GM19467 (cell line): ENCODE measurements around the gene TTC9B.
"Not testable (repeated sequence)": the region's sequence is repeated elsewhere in the genome, so short reads cannot be mapped to it uniquely, and the experiment has no call there.

Source experiments
- ATAC-seq: cut with Tn5 transposase; IDR thresholded peaks from one replicate; pipeline ENCODE4 v1.9.1; 2021; ENCODE audit warnings: mild to moderate bottlenecking, moderate library complexity; ENCODE audit not compliant: unreplicated experiment

The TTC9B gene

DNA sequence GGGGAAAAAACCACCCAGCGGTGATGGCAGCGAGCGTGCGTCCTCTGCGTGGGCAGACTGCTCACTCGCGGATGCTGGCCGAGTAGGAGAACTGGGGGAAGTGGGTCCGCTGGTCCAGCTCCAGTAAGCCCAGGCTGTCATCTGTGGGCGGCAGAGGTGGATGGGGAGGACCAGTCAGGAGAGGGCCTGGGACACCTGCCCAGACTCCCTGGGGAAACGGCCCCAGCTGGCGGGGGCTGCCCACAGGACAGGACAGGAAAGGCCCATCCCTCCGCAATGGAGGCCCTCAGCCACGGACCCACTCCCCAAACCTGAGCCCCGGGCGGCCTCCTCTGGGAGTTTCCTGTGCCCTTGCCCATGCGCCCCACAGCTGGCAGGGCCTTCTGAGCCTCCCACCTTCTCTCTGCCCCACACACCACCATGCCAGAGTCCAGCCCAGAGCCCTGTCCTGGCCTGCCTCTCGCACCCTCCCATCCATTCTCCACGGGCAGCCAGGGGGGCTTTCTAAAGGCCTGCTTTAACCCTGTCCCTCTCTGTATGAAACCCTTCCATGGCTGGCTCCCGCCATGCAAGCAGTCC, 15.7 kb upstream of the TTC9B start:
- ATAC-seq = no peak

DNA sequence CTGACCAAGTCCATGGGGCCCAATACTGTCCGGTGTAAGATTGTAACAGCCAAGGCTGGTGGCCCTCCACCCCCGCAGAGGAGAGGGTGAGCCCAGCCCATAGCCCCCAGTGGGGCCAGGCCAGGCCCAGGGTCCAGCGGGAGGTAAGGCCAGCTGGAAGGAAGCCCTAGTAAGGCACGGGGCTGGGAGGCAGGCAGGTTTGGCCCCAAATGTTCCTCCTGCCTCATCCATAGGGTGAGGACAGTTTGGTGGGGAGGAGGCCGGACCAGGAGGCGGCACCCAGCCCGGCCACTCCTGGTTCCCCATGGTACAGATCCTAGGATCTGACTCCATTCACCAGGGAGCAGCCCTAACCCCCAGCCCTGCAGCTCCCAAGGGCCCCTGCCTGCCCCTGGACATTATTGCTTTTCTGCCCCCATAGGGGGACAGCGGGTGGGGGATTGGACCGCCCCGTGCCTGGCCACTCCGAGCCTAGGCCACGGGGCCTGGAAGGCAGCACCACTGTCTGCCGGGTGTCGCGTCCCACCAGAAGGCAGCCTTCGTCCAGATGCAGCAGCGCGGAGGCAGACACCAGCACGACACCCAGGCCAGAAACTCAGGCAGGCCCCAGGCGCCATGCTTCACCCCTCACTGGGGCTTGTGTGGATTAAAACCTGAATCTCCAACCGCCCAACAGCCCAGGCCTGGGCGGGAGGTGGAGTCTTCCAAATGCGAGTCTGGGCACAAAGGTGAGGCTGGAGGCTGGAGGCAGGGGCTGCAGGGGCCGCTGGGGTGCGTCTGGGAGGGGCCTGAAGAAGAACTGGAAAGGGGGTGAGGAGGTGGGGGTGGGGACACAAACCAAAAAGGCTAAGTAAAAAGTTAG, 15.0 kb upstream of the TTC9B start:
- no peak for ATAC-seq

DNA sequence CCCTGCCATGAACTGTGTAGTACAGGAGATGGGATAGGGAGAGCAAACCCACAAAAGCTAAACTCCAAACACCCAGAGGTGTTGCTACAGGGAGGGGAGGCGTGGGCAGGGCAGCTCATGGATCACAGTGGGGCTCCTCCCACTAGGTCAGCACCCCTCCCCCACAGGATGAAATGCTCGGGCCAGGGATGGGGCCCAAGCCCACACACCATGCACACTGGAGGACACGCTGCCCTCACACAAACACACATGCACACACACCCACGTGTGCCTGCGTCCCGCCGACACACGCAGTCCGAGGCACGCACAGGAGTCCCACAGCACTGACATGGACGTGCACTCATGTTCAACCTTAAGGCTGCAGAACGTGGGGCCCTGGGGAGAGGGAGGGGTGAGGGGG, 14.3 kb upstream of the TTC9B start:
- ATAC-seq = no peak

DNA sequence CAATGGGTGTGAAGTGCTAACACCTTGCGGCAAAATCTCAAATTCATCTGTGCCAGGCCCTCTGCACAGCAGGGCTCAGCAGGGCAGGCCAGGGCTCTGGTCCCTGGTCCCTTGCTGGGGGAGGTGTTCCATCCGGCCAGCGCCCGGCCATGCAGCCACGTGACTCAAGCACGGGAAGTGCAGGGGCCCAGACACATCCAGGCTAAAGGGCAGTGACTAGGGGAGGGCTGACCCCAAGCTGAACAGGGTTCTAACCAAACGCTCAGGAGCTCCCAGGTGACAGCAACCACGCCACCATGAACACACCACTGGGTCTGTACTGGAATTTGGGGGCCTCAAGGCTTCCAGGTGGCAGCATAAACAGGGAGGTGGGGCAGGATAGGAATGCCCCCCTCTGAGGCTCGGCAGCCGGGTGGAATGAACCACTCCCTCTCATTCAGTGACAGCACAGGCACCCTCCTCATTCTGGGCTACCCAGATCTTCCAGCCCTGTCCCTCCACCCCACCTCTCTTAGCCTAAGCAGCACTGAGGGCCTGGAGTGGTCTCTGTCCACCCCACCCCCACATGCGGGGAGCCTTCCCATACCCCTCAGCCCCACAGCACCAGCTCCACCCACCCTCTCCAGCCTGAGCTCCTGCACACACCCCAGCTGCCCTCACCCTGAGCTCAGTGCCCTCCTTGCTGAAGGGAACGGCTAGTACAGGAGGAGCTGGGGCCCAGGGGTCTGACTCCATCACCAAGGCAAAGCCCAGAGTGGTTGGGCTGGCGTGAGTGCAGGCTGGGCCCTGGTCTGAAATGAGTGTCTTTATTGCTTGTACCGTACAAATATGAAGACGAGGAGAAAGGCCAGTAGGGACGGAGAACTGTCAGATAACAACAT, 13.6 kb upstream of the TTC9B start:
- no peak for ATAC-seq

DNA sequence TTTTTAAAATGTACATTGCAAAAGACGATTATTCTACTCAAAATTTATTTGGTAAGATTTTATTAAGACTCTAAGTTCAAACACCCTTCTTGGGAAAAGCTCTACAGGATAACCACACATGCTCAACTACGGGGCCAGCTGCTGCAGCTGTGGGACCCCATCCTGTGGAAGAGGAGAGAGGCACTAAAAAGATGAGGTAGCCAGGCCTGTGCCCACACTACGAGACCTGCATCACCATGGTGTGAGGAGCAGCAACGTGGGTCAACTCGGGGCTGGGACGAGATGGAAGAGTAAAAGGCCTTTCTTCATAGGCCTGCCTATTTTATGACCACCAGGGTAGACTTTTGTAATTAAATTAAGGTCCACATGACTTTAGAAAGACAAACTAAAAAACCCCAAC, 12.9 kb upstream of the TTC9B start:
- no peak for ATAC-seq

DNA sequence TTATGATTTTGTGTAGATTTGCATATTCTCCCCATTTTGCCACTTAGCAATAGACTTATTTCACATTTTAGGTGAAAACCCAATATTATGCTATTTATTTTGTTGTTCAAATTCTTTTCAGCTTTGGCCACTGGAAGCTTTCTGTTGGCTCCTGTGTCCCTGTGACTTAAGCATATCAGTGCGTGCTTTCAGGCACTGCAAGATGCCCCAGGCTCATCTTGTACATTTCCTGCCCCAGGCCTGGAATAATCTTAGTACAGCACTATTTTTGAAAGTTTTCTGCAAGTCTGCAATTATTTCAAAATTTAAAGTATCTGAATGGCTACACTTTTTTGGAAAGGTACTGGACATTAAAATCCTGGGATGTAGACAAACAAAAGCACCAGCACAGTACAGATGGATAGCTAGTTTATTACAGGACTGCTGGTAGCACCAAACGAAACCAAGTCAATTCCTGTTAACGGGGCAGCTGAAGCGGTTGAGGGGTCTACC, 11.8 kb upstream of the TTC9B start:
- no peak for ATAC-seq

DNA sequence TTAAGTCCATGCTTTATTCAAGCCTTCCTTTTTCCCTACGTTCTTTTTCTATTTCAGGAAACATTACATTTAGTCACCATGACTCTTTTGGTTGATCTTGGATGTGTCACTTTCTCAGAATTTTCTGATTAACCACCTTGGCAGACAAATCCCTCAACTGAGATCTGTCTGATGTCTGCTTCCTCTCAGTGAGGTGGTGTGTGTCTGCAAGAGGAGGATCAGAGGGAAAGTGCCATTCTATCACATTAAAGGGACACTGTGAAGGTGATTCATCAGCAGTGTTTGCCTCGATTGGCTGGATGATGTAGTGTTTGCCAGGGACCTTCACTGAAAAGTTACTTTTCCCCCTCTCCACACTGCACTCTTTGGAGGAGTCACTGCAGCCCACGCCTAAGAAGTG, 11.3 kb upstream of the TTC9B start:
- ATAC-seq = no peak

DNA sequence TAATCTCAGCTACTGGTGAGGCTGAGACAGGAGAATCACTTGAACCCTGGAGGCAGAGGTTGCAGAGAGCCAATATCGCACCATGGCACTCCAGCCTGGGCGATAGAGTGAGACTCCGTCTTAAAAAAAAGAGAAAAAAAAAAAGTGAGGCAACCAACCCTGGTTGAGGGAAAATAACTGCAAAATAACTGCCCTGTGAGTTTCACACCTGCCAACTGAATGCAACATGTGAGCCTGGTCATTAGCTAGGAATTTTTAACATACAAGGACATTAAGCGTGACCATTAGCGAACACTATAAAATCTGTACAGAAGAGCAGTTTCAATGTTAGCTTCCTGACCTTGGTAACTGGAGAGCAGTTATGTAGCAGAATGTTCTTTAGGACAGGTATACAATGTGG, 10.7 kb upstream of the TTC9B start:
- no peak for ATAC-seq

DNA sequence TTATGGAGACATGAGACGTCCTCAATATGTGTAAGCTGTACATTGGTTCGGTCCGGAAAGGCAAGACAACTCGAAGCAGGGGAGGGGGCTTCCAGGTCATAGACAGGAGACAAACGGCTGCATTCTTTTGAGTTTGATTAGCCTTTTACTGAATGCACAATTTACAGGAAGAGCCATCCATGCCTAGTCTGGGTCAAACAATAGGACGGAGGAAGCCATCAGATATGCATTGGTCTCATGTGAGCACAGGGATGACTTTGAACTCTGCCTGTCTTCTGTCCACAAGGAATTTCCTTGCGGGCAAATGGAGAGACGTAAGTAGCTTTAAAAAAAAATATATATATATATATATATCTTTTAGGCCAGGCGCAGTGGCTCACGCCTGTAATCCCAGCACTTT, 10.2 kb upstream of the TTC9B start:
- no peak for ATAC-seq

DNA sequence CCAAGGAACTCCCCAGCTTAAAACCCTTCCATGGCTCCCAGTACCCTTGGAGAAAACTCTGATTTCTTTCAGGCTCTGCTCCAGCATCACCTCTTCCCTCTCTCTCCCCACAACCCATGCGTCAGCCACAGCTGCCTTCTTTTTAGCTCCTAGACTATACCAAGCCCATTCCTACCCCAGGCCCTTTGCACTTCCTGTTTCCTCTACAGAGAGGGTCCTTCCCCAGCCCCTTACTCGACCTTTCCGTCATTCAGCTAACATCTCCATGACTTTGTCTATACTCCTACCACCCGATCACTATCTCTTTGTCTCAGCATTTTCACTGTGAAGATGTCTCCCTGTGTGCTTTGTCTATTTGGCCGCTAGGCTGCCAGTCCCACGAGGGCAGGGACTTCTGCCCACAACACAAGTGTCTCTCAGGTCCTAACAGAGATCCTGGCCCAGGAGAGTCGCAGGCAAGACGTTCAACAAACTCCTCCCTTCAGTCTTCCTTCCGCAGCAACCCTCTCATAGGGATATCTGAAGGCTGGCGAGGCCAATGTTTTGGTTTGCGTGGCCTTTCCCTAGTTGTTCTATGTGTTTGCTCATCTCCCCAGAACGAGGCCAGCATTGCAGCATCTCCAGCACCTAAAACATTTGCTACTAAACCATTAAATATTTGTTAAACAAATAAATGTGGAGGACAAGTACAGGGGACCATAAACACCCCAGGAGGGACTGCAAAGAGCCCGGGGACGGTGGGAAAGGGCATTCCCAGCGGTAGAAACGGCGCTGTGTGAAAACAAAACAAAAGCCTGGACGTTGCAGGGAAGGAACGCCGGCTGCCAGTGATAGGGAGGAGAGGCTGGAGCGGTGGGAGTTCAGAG, 7.5 kb upstream of the TTC9B start:
- no peak for ATAC-seq

DNA sequence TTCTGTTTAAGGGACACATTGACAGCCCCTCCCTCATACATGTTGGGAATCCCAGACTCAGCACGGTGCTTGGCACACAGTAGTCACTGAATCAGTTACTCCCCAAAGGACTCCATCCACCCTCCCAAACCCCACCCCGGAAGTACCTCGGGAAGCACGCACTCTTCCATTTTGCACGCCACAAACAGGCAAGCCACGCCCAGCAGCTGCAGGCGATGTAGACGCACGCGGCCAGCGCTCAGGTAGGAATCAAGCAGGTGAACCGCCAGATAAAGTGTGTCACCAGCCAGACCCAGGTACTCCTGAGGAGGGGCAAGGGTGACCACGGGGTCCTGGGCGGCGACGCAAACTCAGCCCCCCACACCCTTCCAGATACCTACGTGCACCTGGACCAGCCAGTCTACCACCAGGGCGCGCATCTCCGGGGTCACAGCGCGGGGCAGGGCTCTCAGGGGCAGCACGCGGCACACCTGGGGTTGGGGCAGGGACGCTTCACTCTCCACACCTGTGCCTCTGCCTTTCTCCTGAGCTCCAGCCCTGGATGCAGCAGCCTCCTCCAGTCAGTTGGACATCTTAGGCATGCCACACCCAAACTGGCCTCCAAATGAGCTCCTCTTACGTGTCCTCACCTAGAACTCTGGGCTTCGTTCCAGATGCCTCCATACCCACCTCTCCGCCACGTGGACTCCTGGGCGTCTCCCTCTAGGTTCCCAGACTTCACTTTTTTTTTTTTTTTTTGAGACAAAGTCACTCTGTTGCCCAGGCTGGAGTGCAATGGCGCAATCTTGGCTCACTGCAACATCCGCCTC, 6.4 kb upstream of the TTC9B start:
- no peak for ATAC-seq

DNA sequence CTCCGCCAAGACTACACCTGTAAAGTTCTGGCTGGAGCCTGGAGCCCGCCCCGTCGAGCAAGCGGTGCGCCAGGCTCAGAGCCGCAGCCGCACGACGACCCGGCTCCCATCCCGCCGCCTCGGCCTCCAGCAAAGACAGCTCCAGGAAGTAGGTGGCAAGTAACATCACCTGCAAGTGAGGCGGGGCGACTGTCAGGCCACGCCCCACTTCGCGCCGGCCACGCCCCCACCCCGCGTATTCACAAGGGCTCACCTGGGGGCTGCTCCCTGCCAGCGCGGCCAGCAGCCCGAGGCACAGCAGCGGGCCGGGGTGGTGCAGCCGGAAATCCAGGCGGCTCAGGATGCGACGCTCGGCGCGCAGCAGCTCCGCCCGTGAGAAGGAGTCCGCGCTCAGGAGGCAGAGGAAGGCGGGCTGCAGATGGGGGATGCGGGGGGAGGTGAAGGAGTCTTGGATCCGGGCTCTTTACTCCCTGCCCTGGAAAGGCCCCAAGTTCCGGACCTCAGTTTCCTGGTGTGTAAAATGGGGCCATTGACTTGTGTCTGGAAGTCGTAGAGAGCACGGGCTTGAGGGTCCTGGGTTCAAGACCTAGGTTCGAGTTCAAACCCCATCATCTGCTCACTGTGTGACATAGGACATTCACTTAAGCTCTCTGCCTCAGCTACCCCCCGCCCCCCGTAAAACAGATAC, 5.1 kb upstream of the TTC9B start:
- ATAC-seq = no peak

DNA sequence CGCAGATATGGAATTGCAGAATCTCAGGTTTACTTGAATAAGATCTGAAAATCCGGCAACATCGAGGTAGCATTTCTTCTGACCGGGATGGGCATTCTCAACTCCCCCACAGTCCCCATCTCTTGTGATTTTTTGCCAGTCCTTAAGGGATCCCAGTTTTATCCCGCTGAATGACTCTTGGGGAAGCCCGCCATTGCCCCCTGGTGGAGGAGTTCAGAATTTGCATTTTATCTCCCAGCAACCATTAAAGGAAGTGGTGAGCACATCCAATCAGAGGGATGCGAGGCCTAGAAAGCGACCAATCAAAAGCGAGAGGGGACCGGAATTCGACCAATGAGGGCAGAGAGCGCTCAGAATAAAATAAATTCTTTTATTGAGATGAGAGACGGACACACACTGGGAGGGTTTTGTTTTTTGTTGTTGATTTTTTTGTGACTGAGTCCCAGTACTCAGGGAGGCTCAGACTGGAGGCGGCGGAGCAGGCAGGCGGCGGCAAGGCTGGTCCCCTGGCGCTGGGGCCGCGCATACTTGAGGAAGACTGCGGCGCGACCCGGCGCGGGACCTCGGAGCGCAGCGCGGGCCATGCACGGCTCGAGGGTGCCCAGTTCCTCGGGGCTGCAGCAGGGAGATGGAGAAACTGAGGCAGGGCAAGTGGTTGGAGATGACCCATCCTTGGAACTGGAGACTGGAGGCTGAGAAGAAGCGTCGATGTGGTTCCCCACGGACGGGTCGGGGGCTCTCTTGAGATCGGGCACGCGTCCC, 3.9 kb upstream of the TTC9B start:
- ATAC-seq = no peak

DNA sequence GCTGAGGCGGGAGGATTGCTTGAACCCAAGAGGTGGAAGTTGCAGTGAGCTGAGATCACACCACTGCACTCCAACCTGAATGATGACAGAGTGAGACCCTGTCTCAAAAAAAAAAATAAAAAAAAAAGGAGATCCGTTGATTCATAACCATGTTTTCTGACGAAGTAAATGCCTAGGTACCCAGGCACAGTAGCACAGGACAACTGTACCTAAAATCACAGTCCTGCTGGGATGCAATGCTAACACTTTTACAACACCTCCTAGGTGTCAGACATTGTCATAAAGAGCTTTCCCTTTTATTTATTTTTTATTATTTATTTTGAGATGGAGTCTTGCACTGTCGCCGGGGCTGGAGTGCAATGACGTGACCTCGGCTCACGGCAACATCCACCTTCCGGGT, 2.5 kb upstream of the TTC9B start:
- ATAC-seq = no peak

DNA sequence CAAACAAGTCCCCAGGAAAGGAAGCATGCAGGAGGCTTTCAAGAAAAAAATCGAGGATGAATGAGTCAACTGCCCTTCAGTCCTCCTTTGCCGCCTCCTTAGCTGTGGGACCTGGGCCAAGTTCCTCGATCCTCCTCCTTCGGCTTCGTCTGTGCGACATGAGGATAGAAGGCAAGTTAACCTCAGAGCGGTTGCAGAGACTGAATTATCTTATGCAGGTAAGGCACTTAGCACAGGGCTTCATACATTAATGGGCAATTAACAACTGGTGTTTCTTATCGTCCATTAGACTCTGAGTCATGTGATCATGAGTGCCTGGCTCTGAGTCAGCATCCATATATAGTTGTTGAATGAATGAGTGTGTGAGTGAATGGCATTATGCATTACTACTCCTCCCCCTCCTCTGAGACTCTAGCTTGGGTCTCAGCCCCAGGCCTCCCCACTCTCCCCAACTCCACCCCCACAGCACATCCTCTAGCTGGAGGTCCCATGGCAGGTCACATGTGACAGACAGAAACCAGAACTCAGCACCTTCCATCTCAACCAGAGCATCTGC, 1.6 kb upstream of the TTC9B start:
- no peak for ATAC-seq

DNA sequence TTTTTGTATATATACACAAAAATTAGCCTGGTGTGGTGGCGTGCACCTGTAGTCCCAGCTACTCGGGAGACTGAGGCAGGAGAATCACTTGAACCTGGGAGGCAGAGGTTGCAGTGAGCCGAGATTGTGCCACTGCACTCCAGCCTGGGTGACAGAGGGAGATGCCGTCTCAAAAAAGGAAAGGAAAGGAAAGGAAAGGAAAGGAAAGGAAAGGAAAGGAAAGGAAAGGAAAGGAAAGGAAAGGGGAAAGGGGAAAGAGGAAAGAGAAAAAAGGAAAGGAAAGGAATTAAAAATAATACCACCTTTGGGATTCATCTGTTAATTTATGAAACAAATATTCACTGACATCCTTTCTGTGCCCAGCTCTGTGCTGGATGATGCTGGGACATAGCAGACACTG, 845 bp upstream of the TTC9B start:
- ATAC-seq = not testable (repeated sequence)

DNA sequence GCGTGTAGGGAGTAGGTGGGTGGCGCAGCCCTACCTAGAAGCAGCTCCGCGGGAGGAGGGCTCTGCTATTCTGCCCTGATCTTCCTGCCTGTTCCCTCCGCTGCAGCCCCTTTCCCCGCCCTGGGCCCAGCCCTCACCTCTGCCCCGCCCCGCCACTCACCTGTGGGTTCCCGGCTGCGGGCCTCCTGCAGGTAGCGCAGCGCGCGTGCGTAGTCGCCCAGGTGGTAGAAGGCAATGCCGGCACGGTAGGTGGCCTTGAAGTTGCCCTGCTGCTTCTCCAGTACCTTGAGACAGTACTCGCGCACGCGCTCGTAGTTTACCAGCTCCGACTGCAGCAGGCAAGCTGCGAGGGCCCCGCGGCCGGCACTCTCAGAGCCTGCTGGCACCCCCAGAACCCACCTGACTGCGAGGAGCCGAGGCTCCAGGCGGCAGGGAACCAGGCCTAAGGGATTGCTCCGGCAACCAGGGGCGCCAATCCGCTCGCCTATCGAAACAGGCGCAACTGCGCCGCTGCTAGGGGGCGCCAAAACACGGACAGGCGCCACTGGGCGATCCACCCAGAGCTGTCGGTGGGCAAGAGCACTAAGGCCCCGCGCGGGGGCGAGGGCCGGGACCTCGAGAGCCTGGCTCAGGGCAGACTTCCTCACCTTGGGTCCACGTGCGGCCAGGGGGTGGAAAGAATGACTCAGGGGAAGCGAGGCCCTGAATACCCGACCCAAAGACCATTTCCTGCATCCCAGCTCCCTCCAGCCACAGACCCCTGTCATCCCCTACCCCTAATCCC, 965 bp downstream of the TTC9B start:
- no peak for ATAC-seq

DNA sequence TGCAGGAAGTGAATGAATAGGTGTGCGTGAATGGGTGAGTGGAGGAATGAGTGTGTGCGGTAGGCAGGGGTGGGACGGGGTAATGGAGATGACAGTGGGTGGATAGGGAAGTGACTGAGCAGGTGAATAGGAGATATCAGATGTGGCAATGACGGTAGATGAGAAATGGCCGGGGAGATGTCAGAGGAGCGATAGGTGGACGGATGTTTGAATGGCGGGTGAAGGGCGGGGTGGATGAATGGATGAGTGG, 1.5 kb downstream of the TTC9B start:
- ATAC-seq = no peak
